ENCODE measurements around the gene RHOC.

The RHOC gene

DNA sequence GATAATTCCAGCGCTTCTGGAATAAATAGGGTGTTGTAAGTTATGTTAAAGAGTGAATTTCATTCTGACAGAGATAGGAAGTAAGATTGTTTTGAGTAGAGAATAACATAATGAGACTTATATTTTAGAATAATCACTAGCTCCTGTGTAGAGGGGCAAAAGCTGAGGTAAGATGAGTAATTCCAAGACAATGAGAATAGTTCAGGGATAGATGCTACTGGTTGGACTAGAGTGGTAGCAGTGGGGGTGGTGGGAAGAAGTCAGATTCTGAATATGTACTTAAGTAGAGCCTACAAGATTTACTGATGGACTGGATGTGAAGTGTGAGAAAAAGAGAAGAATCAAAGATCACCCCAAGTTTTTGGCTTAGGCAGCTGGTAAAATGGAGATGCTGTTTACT lies 55.7 kb downstream of the RHOC start:
- CTCF ChIA-PET = interaction anchor here (1.1 to 1.2 kb wide), 3 partner anchors 14 to 57 kb away, joined by 3 read pairs; no protein-coding TSS in a partner anchor

More for the DNA sequence above, 55.7 kb downstream of the RHOC start:
- no peak overlapping the region for H3K4me3 ChIP-seq (ENCODE audit: low read depth, low read length)
- no peaks in the 10 kb centered on the region for H3K9me3 ChIP-seq (ENCODE audit: control insufficient read depth, insufficient read depth, low read depth, low read length)
- no peaks in the 10 kb centered on the region for H3K4me1 ChIP-seq (ENCODE audit: control insufficient read depth, insufficient read depth, low read length)
- H3K36me3 ChIP-seq (ENCODE audit: control insufficient read depth in 2 of 2, insufficient read depth in 1 of 2, low read length in 2 of 2) = peaks cover 29 to 71% of the 10 kb centered on the region in 2 experiments
- no peak overlapping the region for H3K27ac ChIP-seq (ENCODE audit: extremely low read depth, low read depth, low read length)
- POLR2A ChIA-PET = no interaction called here
- TF ChIP-seq ZNF202 (tag by site-specific recombination; IDR thresholded peaks at IDR 0.05; ENCODE audit: borderline replicate concordance) = no peak
- TF ChIP-seq ZNF707 (tag by site-specific recombination; IDR thresholded peaks at IDR 0.05) = no peak
- no peak for TF ChIP-seq ZBTB8A (tag by site-specific recombination; IDR thresholded peaks at IDR 0.05)
- no peak for TF ChIP-seq ZBTB20 (tag by site-specific recombination; IDR thresholded peaks at IDR 0.05)
- TF ChIP-seq, protein P1, sequence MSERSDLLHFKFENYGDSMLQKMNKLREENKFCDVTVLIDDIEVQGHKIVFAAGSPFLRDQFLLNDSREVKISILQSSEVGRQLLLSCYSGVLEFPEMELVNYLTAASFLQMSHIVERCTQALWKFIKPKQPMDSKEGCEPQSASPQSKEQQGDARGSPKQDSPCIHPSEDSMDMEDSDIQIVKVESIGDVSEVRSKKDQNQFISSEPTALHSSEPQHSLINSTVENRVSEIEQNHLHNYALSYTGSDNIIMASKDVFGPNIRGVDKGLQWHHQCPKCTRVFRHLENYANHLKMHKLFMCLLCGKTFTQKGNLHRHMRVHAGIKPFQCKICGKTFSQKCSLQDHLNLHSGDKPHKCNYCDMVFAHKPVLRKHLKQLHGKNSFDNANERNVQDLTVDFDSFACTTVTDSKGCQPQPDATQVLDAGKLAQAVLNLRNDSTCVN (tag by site-specific recombination; optimal IDR thresholded peaks at IDR 0.05) = no peak
- TF ChIP-seq ZNF366 (tag by site-specific recombination; conservative IDR thresholded peaks at IDR 0.05) = no peak
- no peak for TF ChIP-seq ZNF560 (tag by site-specific recombination; IDR thresholded peaks at IDR 0.05; ENCODE audit: borderline replicate concordance)
- TF ChIP-seq OSR2 (tag by site-specific recombination; IDR thresholded peaks at IDR 0.05) = no peak
- no peak for TF ChIP-seq EGR2 (tag by site-specific recombination; IDR thresholded peaks at IDR 0.05; ENCODE audit: low read depth)
- TF ChIP-seq ZNF426 (tag by site-specific recombination; IDR thresholded peaks at IDR 0.05) = no peak
- TF ChIP-seq MEIS1 (CRISPR knock-in tag; IDR thresholded peaks at IDR 0.05; ENCODE audit: borderline replicate concordance) = no peak

Measured in HEK293 (cell line).